Measurements from ENCODE around the gene FOXF1. TPM values are rescaled to one million over a fixed set of nuclear protein-coding genes. Genes with fewer than 3 reads are reported as not detected.

Gene FOXF1
- total and polyA plus RNA-seq, 8 donors: 15.7 to 37.9 (median 22.3) TPM

DNA sequence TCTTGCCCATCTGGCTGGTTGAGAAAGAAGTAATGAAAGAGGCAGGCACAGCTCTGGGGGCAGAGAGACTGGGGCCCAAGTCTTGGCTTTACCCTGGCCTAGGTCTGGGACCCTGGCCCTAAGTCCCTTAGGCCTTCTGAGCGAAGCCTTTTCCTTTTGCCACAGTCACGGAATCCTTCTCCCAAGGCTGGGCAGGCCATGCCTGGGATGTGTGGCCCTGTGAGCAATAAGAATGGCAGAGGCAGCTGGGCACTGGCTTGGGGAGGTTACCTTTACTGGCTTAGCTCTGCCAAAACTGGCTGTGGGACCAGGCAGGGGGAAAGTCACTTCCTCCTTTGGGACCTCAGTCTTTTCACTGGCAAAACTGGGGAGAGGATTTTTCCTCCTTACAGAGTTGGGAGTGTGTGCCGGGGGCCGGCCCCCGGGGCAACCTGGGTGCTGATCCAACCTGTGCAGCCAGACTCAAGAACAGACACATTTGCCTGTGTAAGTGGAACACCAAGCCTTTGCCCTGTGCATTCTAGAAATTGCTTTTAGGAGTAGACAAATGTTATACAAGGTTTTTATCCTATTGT is 12.9 kb downstream of the FOXF1 start:
- intact Hi-C loops (cut with DNase I; ENCODE audit: low total_unique reads): loop anchor here (5.0 to 10.0 kb wide), 2 partner anchors 451 to 698 kb away; no protein-coding TSS in a partner anchor
- no peak for TF ChIP-seq POLR2AphosphoS5 (IDR thresholded peaks at IDR 0.05)
- Histone ChIP-seq H3K27ac (no peak overlapping the region), H3K4me1 (peaks cover 5 to 25% (median 19%) of the 10 kb centered on the region in 4 donors), H3K9me3 (no peaks in the 10 kb centered on the region), H3K4me3 (no peak overlapping the region), H3K36me3 (no peaks in the 10 kb centered on the region), H3K27me3 (peaks cover 0 to 39% (median 26%) of the 10 kb centered on the region in 3 donors)
- DNase-seq: no peak
- 62 to 81% (median 69%) methylated on average over 4 to 5 of the region's 5 CpGs for WGBS, 5 donors

DNA sequence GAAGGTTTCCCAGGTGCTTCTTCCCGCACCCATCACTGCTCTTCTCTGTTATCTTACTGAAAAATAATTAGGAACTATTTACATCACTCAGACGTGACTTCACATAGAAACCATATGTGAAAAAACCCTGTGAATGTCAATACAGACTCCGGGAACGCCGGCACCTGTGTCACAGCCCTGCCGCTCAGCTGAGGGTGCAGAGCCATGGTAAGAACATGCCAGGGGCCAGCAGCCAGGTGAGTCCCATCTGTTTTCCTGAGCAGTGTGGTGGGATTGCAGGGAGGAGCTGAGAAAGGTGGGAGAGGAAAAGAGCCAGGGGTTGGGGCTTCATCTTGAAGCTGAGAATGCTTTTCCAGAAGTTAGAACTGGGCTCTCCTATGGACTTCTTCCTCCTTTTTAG is 13.7 kb downstream of the FOXF1 start:
- DNase-seq: no peak
- Histone ChIP-seq H3K4me3 (no peak overlapping the region), H3K36me3 (no peaks in the 10 kb centered on the region), H3K27ac (no peak overlapping the region), H3K4me1 (peaks cover 4 to 20% (median 17%) of the 10 kb centered on the region in 4 donors), H3K9me3 (no peaks in the 10 kb centered on the region), H3K27me3 (peaks cover 0 to 31% (median 22%) of the 10 kb centered on the region in 3 donors)
- TF ChIP-seq POLR2A (IDR thresholded peaks at IDR 0.05) (no peak), POLR2AphosphoS5 (IDR thresholded peaks at IDR 0.05) (no peak), EP300 (IDR thresholded peaks at IDR 0.05) (no peak)
- TF ChIP-seq, protein P1, sequence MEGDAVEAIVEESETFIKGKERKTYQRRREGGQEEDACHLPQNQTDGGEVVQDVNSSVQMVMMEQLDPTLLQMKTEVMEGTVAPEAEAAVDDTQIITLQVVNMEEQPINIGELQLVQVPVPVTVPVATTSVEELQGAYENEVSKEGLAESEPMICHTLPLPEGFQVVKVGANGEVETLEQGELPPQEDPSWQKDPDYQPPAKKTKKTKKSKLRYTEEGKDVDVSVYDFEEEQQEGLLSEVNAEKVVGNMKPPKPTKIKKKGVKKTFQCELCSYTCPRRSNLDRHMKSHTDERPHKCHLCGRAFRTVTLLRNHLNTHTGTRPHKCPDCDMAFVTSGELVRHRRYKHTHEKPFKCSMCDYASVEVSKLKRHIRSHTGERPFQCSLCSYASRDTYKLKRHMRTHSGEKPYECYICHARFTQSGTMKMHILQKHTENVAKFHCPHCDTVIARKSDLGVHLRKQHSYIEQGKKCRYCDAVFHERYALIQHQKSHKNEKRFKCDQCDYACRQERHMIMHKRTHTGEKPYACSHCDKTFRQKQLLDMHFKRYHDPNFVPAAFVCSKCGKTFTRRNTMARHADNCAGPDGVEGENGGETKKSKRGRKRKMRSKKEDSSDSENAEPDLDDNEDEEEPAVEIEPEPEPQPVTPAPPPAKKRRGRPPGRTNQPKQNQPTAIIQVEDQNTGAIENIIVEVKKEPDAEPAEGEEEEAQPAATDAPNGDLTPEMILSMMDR (IDR thresholded peaks at IDR 0.05): no peak
- intact Hi-C loops (cut with DNase I; ENCODE audit: low total_unique reads): loop anchor here (5.0 to 10.0 kb wide), 2 partner anchors 452 to 699 kb away; no protein-coding TSS in a partner anchor
- 33 to 50% (median 44%) methylated on average over 6 of the region's 6 CpGs for WGBS, 5 donors

DNA sequence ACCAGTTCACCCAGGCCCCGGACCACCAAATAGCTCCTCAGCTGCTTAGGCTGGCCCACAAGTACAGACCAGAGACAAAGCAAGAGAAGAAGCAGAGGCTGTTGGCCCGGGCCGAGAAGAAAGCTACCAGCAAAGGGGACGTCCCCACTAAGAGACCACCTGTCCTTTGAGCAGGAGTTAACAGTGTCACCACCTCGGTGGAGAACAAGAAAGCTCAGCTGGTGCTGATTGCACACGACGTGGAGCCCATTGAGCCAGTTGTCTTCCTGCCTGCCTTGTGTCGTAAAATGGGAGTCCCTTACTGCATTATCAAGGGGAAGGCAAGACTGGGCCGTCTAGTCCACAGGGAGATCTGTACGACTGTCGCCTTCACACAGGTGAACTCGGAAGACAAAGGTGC is 15.4 kb downstream of the FOXF1 start:
- intact Hi-C loops (cut with DNase I; ENCODE audit: low total_unique reads): loop anchor here (10.0 kb wide), 1 partner anchor 701 kb away; no protein-coding TSS in a partner anchor

DNA sequence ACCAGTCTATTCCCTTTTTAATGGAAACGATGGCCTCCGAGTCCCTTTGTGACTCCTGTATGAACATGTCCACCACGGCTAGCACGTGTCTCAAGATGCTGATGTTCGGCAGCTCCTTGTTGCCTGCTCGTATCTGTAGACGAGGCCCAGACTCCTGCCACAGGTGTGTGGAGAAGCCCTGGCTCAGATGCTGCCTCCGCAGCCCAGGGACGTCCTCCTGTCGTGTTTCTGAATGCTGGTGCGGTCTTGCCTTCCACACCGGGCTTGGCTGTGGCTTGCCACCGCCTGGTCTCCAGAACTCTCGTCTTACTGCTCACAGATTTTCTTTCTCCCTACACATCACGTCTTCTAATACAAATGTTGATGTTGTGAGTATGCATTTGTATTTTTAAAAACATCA is 17.0 kb downstream of the FOXF1 start:
- H3K4me3 ChIP-seq: no peak overlapping the region
- H3K9me3 ChIP-seq: no peaks in the 10 kb centered on the region
- intact Hi-C loops (cut with DNase I; ENCODE audit: low total_unique reads): loop anchor here (10.0 kb wide), 1 partner anchor 703 kb away; no protein-coding TSS in a partner anchor
- no peak for DNase-seq
- peaks cover 0 to 22% (median 13%) of the 10 kb centered on the region in 4 donors for H3K36me3 ChIP-seq
- no peak overlapping the region for H3K27ac ChIP-seq
- peaks cover 0 to 17% (median 10%) of the 10 kb centered on the region in 4 donors for H3K4me1 ChIP-seq
- peaks cover 0 to under 1% (median 0%) of the 10 kb centered on the region in 3 donors for H3K27me3 ChIP-seq
- 95 to 97% (median 96%) methylated on average over 14 to 15 of the region's 15 CpGs for WGBS, 5 donors
- TF ChIP-seq, protein P1 (IDR thresholded peaks at IDR 0.05): no peak
- no peak for TF ChIP-seq POLR2AphosphoS5 (IDR thresholded peaks at IDR 0.05)
- no peak for TF ChIP-seq POLR2A (IDR thresholded peaks at IDR 0.05)
- no peak for TF ChIP-seq EP300 (IDR thresholded peaks at IDR 0.05)

More for the DNA sequence above, 15.4 kb downstream of the FOXF1 start:
- no peak for TF ChIP-seq EP300 (IDR thresholded peaks at IDR 0.05)
- no peak for TF ChIP-seq POLR2AphosphoS5 (IDR thresholded peaks at IDR 0.05)
- TF ChIP-seq, protein P1 (IDR thresholded peaks at IDR 0.05): no peak
- TF ChIP-seq POLR2A (IDR thresholded peaks at IDR 0.05): no peak
- WGBS, 5 donors: 64 to 76% (median 70%) methylated on average over 12 of the region's 12 CpGs
- H3K27ac ChIP-seq: no peak overlapping the region
- H3K4me3 ChIP-seq: no peak overlapping the region
- peaks cover 0 to 14% (median 9%) of the 10 kb centered on the region in 3 donors for H3K27me3 ChIP-seq
- H3K9me3 ChIP-seq: no peaks in the 10 kb centered on the region
- H3K4me1 ChIP-seq: peaks cover 0 to 10% (median 6%) of the 10 kb centered on the region in 4 donors
- DNase-seq: no peak
- peaks cover 0 to 5% (median 0%) of the 10 kb centered on the region in 4 donors for H3K36me3 ChIP-seq
